Ovary (tissue), 9 donors: ENCODE data around the gene PSD2. TPM values are rescaled to one million over a fixed set of nuclear protein-coding genes. Genes with fewer than 3 reads are reported as not detected.

Source experiments
- DNase-seq, 5 donors: peaks; one replicate each; pipeline ENCODE4 v3.0.0-alpha.2; 2019 to 2020
- H3K27ac ChIP-seq, 2 donors: fragments of 200-600 bp; one replicate each; pipeline versions ENCODE4 v1.5.1 to v1.8.0; 2019 to 2022
- H3K27me3 ChIP-seq: fragments of 200-600 bp; one replicate; pipeline ENCODE4 v1.8.0; 2022
- H3K36me3 ChIP-seq: fragments of 200-600 bp; sonication (generic); one replicate; pipeline ENCODE4 v1.5.1; 2019
- H3K4me1 ChIP-seq: one replicate; pipeline ENCODE4 v1.8.1; 2013; ENCODE audit warnings: mild to moderate bottlenecking, moderate library complexity; ENCODE audit not compliant: insufficient read depth
- H3K4me3 ChIP-seq: fragments of 200-600 bp; sonication (generic); one replicate; pipeline ENCODE4 v1.5.1; 2017
- H3K9me3 ChIP-seq, 2 donors: fragments of 200-600 bp in 1 of 2; sonication (generic) in 1 of 2; one replicate each; pipeline versions ENCODE4 v1.5.1 to v1.8.1; 2013 to 2019; ENCODE audit warnings: mild to moderate bottlenecking in 1 of 2, moderate library complexity in 1 of 2
- EP300 ChIP-seq: sonication (generic); formaldehyde crosslinking; IDR thresholded peaks from one replicate; pipeline ENCODE4 v1.6.1; 2017; ENCODE audit warnings: antibody characterized with exemption
- POLR2A ChIP-seq: fragments of 450-650 bp; IDR thresholded peaks from one replicate; pipeline ENCODE4 v1.6.1; 2017; ENCODE audit warnings: antibody characterized with exemption, mild to moderate bottlenecking, moderate library complexity
- WGBS, 3 donors: extraction: QIAGEN DNeasy Blood & Tissue Kit in 1 of 3; methylation state at CpG; one replicate each; pipeline versions ENCODE4 v1.1.5 to v1.1.7; 2013 to 2017; 5-methylcytosine and 5-hydroxymethylcytosine counted together
- intact Hi-C, 4 donors: fragments of 100-400 bp; cut with DNase I; formaldehyde crosslinking; loops; one replicate each; pipeline versions ENCODE4 v1.11.0 to v1.15.1; 2022 to 2023
- polyA plus RNA-seq, 2 donors: library from polyadenylated mRNA; stranded (reverse); fragments of 200-250 nt in 1 of 2; fragments of 350-450 nt in 1 of 2; fragmentation: Illumina TruSeq in 1 of 2; extraction: RNeasy Lipid Tissue Mini Kit (QIAGEN cat#74804) in 1 of 2; gene quantifications; one replicate each; pipeline ENCODE4 v1.2.3, GENCODE V29; 2013 to 2014
- total RNA-seq, 7 donors: library from RNA; depleted of rRNA in 2 of 7; stranded (reverse); fragments of >200 nt in 2 of 7; fragmentation: NEBNext Ultra II Directional in 3 of 7; extraction: Animal tissue kit (Norgen Biotek cat#: 25700) in 3 of 7; gene quantifications; one replicate each; pipeline versions ENCODE4 v1.1.0 to v1.2.4, GENCODE V29; 2016 to 2023
- TF ChIP-seq, protein P1 (sequence below), 3 donors: fragments of 450-650 bp in 2 of 3; fragments of 200-600 bp in 1 of 3; IDR thresholded peaks; one replicate each; pipeline versions ENCODE4 v1.5.1 to v1.8.0; 2016 to 2022; ENCODE audit warnings: antibody characterized with exemption in 3 of 3, mild to moderate bottlenecking in 1 of 3
- donor health status: DM: no; HTN: no; CAD: no; lungs with moderate emphysema.
- donor health status: DM: no; HTN: no; CAD: no.
- donor health status: Bipolar disorder and iron deficiency.
- donor health status: DM: yes; HTN: yes; CAD: no.
- donor health status: DM: no; HTN: no; CAD: no.
- donor health status: DM: yes; HTN: yes; CAD: no.

Gene PSD2
- total and polyA plus RNA-seq, 9 donors: 0.05 to 0.37 (median 0.12) TPM; not detected in 2

DNA sequence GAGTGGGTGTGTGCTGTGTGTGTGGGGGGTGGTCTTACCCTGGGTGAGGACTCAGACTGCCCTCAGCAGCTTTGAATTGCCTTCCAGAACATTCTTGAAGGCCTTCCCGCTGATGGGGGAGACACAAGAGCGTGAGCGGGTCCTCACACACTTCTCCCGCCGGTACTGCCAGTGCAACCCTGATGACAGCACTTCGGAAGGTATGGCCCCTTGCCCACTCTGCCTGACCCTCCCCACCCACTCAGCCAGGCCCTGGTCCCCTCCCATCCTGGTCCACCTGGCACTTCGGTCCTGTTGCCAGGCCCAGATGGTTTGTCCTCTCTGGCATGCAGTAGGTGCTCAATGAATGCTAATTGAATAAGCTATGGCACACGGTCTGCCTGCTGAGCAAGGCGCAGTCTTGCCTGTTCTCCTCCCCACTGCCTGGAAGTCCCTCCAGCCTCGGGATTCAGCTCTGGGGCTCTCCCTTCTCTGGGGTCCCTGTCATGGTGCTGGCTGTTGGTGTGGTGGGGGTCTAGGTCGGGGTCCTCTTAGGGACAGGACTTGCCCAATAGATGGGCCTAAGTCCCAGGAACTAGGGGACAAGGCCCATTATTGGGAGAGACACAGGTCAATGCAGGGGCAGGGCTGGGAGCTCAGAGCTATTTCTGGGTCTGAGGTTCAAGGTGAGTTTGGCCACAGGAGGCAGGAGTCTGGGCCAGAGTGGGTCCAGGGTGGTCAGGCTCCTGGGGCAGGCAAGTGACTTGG, 26.4 kb downstream of the PSD2 start:
- no peak overlapping the region for H3K4me3 ChIP-seq
- intact Hi-C loops: no loop called here

DNA sequence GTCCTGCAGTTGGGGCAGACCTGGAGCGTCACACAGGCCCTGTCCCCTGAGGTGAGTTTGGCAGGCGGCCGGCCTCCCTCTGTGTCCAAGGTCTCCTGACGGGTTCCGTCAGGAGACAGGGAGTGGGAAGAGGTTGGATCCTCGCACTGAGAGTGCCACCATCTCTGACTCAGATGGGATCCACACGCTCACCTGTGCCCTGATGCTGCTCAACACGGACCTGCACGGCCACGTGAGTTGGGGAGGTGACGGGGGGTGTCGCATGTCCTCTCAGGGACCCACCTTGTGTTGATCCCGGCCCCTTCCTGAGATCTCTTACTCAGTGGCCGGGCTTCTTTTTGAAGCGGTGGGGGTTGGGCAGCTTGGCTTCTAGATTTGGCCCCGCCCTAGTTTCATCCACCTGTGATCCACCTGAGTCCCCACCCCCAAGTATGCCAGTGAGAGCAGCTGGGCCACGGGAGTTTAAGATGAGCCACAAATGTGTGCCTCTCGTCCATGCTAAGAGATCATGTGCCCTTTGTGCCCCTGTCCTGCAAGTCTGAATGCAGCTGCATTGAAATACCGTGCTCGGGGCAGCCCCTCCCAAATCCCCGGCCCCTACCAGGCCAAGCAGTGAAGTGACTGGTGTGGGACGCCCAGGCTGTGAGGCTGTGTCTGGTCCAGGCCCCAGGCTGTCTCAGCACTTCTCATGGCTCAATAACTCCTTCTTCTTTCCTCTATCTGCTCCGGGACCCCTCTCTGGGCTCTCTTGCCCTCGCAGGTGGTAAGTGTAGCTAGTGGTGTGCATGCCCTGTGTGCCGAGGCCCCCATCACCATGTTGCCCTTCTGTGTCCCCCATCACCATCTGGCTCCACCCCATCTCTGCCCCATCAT, 27.2 kb downstream of the PSD2 start:
- no peaks in the 10 kb centered on the region for H3K27me3 ChIP-seq
- 84 to 90% (median 85%) methylated on average over 22 to 25 of the region's 25 CpGs for WGBS, 3 donors

More for the DNA sequence above, 26.4 kb downstream of the PSD2 start:
- Histone ChIP-seq H3K9me3 (no peaks in the 10 kb centered on the region), H3K36me3 (no peaks in the 10 kb centered on the region), H3K27ac (no peak overlapping the region), H3K27me3 (no peaks in the 10 kb centered on the region), H3K4me1 (no peaks in the 10 kb centered on the region)
- TF ChIP-seq EP300: no peak
- TF ChIP-seq POLR2A: no peak
- TF ChIP-seq, protein P1, sequence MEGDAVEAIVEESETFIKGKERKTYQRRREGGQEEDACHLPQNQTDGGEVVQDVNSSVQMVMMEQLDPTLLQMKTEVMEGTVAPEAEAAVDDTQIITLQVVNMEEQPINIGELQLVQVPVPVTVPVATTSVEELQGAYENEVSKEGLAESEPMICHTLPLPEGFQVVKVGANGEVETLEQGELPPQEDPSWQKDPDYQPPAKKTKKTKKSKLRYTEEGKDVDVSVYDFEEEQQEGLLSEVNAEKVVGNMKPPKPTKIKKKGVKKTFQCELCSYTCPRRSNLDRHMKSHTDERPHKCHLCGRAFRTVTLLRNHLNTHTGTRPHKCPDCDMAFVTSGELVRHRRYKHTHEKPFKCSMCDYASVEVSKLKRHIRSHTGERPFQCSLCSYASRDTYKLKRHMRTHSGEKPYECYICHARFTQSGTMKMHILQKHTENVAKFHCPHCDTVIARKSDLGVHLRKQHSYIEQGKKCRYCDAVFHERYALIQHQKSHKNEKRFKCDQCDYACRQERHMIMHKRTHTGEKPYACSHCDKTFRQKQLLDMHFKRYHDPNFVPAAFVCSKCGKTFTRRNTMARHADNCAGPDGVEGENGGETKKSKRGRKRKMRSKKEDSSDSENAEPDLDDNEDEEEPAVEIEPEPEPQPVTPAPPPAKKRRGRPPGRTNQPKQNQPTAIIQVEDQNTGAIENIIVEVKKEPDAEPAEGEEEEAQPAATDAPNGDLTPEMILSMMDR (IDR thresholded peaks at IDR 0.05): no peak
- DNase-seq: no peak
- WGBS, 3 donors: 89 to 93% (median 89%) methylated on average over 11 of the region's 11 CpGs

DNA sequence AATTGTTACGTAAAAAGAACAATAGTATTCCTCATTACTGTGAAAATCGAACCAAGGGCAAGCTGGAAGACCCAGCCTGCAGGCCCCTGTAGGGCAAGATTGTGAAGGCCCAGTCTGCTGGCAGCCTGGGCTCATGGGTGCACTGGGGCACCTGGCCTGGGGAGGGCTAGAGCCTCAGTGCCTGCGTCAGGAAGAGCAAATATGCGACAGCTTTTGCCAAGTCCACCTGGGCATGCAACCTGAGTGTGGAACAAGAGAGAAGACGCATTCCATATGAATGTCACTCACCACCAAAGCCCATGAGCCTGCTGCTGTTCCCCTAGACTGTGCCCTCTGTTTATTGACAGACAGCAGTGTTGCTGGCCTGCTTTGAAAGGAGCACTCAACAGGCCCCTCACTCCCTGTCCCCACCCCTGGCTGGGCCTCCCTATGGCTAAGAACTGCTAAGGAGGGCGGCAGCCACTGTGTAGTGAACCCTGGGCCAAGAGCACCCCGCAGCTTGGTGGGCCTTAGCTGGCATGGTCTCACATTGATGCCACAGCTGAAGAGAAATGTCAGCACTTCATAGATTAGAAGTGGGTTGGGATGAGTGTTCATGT, 28.2 kb downstream of the PSD2 start:
- no peaks in the 10 kb centered on the region for H3K4me1 ChIP-seq
- no peaks in the 10 kb centered on the region for H3K9me3 ChIP-seq
- no peak overlapping the region for H3K4me3 ChIP-seq
- DNase-seq: no peak
- H3K27me3 ChIP-seq: no peaks in the 10 kb centered on the region
- intact Hi-C loops: no loop called here
- TF ChIP-seq EP300 (no peak), POLR2A (no peak)
- TF ChIP-seq, protein P1 (IDR thresholded peaks at IDR 0.05): no peak
- 87 to 92% (median 91%) methylated on average over 7 of the region's 7 CpGs for WGBS, 3 donors
- no peak overlapping the region for H3K27ac ChIP-seq
- H3K36me3 ChIP-seq: no peaks in the 10 kb centered on the region

More for the DNA sequence above, 27.2 kb downstream of the PSD2 start:
- peak in 1 of 5 donors; percentile 11 for DNase-seq
- Histone ChIP-seq H3K27ac (no peak overlapping the region), H3K9me3 (no peaks in the 10 kb centered on the region), H3K4me3 (no peak overlapping the region), H3K36me3 (no peaks in the 10 kb centered on the region), H3K4me1 (no peaks in the 10 kb centered on the region)
- TF ChIP-seq, protein P1 (IDR thresholded peaks at IDR 0.05): no peak
- intact Hi-C loops: no loop called here

DNA sequence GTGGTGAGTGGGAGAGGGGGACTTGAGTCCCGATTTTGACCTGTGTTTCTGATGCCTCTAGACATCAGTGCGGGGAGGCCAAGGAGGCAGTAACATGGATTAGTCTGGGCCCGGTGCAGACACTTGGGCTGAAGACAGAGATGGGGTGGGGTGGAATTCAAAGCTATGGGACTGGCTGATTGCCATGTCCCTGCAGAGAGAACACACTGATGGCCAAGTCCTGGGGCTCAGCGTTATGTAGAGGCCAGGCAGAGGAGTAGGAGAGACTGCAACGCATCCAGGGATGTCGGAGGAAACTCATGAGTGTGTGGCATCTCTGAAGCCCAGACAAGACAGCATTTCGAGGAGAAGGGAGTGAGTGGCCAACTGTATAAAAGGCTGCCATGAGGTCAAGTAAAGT, 30.1 kb downstream of the PSD2 start:
- Histone ChIP-seq H3K36me3 (no peaks in the 10 kb centered on the region), H3K4me3 (no peak overlapping the region), H3K9me3 (no peaks in the 10 kb centered on the region), H3K27ac (no peak overlapping the region), H3K27me3 (no peaks in the 10 kb centered on the region), H3K4me1 (no peaks in the 10 kb centered on the region)
- peak in 1 of 5 donors; percentile 15 for DNase-seq
- TF ChIP-seq EP300 (no peak), POLR2A (no peak)
- TF ChIP-seq, protein P1 (IDR thresholded peaks at IDR 0.05): no peak
- 77 to 79% (median 78%) methylated on average over 7 of the region's 7 CpGs for WGBS, 3 donors
- intact Hi-C loops: no loop called here
